ENCODE data around the gene EDRF1. TPM values are rescaled to one million over a fixed set of nuclear protein-coding genes. Genes with fewer than 3 reads are reported as not detected.

Gene EDRF1
- total and polyA plus RNA-seq, 2 of the 8 experiments (the other 6 are each of a cell fraction or from before 2014, with no cell fraction given): 19.9 to 37.8 TPM

DNA sequence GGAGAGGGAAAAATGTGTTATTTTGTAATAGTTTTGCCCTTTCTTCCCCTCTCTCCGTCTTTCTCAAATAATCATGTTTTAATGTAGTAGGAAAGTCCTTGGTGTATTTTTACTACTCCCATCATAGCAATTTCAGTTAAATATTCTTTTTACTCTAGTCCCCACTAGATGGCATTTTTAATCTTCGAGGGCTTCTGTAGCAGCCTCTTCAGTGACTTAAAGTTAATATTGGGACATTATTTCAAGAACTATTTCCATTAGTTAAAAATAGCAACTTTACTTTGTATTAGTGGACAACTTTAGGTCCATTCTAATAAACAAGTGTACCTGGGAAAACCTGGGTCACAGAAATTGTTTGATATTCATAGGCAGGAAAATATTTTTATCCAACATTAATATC is 23.0 kb downstream of the EDRF1 start (continued):
- TF ChIP-seq, protein P1, sequence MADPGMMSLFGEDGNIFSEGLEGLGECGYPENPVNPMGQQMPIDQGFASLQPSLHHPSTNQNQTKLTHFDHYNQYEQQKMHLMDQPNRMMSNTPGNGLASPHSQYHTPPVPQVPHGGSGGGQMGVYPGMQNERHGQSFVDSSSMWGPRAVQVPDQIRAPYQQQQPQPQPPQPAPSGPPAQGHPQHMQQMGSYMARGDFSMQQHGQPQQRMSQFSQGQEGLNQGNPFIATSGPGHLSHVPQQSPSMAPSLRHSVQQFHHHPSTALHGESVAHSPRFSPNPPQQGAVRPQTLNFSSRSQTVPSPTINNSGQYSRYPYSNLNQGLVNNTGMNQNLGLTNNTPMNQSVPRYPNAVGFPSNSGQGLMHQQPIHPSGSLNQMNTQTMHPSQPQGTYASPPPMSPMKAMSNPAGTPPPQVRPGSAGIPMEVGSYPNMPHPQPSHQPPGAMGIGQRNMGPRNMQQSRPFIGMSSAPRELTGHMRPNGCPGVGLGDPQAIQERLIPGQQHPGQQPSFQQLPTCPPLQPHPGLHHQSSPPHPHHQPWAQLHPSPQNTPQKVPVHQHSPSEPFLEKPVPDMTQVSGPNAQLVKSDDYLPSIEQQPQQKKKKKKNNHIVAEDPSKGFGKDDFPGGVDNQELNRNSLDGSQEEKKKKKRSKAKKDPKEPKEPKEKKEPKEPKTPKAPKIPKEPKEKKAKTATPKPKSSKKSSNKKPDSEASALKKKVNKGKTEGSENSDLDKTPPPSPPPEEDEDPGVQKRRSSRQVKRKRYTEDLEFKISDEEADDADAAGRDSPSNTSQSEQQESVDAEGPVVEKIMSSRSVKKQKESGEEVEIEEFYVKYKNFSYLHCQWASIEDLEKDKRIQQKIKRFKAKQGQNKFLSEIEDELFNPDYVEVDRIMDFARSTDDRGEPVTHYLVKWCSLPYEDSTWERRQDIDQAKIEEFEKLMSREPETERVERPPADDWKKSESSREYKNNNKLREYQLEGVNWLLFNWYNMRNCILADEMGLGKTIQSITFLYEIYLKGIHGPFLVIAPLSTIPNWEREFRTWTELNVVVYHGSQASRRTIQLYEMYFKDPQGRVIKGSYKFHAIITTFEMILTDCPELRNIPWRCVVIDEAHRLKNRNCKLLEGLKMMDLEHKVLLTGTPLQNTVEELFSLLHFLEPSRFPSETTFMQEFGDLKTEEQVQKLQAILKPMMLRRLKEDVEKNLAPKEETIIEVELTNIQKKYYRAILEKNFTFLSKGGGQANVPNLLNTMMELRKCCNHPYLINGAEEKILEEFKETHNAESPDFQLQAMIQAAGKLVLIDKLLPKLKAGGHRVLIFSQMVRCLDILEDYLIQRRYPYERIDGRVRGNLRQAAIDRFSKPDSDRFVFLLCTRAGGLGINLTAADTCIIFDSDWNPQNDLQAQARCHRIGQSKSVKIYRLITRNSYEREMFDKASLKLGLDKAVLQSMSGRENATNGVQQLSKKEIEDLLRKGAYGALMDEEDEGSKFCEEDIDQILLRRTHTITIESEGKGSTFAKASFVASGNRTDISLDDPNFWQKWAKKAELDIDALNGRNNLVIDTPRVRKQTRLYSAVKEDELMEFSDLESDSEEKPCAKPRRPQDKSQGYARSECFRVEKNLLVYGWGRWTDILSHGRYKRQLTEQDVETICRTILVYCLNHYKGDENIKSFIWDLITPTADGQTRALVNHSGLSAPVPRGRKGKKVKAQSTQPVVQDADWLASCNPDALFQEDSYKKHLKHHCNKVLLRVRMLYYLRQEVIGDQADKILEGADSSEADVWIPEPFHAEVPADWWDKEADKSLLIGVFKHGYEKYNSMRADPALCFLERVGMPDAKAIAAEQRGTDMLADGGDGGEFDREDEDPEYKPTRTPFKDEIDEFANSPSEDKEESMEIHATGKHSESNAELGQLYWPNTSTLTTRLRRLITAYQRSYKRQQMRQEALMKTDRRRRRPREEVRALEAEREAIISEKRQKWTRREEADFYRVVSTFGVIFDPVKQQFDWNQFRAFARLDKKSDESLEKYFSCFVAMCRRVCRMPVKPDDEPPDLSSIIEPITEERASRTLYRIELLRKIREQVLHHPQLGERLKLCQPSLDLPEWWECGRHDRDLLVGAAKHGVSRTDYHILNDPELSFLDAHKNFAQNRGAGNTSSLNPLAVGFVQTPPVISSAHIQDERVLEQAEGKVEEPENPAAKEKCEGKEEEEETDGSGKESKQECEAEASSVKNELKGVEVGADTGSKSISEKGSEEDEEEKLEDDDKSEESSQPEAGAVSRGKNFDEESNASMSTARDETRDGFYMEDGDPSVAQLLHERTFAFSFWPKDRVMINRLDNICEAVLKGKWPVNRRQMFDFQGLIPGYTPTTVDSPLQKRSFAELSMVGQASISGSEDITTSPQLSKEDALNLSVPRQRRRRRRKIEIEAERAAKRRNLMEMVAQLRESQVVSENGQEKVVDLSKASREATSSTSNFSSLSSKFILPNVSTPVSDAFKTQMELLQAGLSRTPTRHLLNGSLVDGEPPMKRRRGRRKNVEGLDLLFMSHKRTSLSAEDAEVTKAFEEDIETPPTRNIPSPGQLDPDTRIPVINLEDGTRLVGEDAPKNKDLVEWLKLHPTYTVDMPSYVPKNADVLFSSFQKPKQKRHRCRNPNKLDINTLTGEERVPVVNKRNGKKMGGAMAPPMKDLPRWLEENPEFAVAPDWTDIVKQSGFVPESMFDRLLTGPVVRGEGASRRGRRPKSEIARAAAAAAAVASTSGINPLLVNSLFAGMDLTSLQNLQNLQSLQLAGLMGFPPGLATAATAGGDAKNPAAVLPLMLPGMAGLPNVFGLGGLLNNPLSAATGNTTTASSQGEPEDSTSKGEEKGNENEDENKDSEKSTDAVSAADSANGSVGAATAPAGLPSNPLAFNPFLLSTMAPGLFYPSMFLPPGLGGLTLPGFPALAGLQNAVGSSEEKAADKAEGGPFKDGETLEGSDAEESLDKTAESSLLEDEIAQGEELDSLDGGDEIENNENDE (IDR thresholded peaks at IDR 0.05; ENCODE audit: insufficient replicate concordance, low read length): no peak
- TF ChIP-seq POLR2A (IDR thresholded peaks at IDR 0.05; ENCODE audit: control extremely low read depth in 1 of 2, low read depth in 2 of 2, low read length in 2 of 2): no peak
- TF ChIP-seq, protein P2, sequence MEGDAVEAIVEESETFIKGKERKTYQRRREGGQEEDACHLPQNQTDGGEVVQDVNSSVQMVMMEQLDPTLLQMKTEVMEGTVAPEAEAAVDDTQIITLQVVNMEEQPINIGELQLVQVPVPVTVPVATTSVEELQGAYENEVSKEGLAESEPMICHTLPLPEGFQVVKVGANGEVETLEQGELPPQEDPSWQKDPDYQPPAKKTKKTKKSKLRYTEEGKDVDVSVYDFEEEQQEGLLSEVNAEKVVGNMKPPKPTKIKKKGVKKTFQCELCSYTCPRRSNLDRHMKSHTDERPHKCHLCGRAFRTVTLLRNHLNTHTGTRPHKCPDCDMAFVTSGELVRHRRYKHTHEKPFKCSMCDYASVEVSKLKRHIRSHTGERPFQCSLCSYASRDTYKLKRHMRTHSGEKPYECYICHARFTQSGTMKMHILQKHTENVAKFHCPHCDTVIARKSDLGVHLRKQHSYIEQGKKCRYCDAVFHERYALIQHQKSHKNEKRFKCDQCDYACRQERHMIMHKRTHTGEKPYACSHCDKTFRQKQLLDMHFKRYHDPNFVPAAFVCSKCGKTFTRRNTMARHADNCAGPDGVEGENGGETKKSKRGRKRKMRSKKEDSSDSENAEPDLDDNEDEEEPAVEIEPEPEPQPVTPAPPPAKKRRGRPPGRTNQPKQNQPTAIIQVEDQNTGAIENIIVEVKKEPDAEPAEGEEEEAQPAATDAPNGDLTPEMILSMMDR (IDR thresholded peaks at IDR 0.05; ENCODE audit: control extremely low read depth in 1 of 3, insufficient read depth in 1 of 3, low read depth in 1 of 3, low read length in 3 of 3): no peak
- TF ChIP-seq SIX5 (IDR thresholded peaks at IDR 0.05; ENCODE audit: low read depth, low read length): no peak
- no peak for TF ChIP-seq KDM5A (IDR thresholded peaks at IDR 0.05; ENCODE audit: low read length)
- TF ChIP-seq CBX8 (IDR thresholded peaks at IDR 0.05; ENCODE audit: borderline replicate concordance, low read depth, low read length): no peak
- TF ChIP-seq EGR1 (IDR thresholded peaks at IDR 0.05; ENCODE audit: borderline replicate concordance, low read depth, low read length): no peak
- TF ChIP-seq CREB1 (IDR thresholded peaks at IDR 0.05): no peak
